GM21381 (cell line): ENCODE measurements around the gene SERBP1.
"Not testable (repeated sequence)": the region's sequence is repeated elsewhere in the genome, so short reads cannot be mapped to it uniquely, and the experiment has no call there.

Source experiments
- ATAC-seq: cut with Tn5 transposase; IDR thresholded peaks from one replicate; pipeline ENCODE4 v1.9.1; 2021; ENCODE audit warnings: mild to moderate bottlenecking, moderate library complexity; ENCODE audit not compliant: unreplicated experiment

Gene SERBP1

DNA sequence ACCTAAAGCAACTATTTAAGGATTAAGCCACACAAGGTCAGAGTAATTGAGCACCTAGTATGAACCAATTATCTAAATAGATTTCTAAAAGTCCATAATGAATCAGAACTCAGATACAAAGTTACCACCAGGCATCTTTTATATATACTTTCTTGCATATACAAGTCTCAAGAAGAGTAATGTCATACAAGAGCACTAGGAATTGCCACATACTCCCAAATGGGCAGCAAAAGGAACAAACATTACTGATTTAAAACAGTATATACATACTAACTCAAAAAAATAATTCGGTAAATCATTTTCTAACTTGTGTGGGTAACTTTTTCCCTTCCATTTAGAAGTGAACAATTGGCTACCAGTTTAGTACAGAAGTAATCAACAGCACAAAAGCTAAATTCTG lies 22.1 kb downstream of the SERBP1 start:
- ATAC-seq, result no peak

DNA sequence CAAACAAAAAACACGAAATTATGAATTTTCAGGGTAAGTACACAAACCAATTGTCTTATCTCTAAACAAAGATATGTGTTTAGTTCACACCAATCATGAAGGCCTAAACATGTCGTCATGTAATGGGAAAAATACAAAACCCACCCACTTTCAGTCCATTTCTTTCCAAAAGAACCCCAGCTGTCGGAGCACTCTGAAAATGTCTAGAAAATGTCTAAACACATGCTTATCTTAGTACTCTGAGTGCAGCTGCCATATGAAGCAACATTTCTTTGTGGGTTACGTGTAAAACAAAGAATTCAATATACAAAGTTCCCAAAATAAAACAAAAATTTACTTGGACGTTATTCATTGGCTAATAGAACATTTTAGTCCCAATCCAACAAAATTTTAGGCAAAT lies 22.7 kb downstream of the SERBP1 start:
- ATAC-seq, result no peak

- no peak for ATAC-seq
Observed at GRCh38 chr1:67405473-67406245, 24.5 kb downstream of the SERBP1 start.

GRCh38 chr1:67404212-67404620 lies 26.0 kb downstream of the SERBP1 start:
- no peak for ATAC-seq

GRCh38 chr1:67401443-67401842 lies 28.8 kb downstream of the SERBP1 start:
- no peak for ATAC-seq

- not testable (repeated sequence) for ATAC-seq
Observed at GRCh38 chr1:67400029-67400786, 30.0 kb downstream of the SERBP1 start.

DNA sequence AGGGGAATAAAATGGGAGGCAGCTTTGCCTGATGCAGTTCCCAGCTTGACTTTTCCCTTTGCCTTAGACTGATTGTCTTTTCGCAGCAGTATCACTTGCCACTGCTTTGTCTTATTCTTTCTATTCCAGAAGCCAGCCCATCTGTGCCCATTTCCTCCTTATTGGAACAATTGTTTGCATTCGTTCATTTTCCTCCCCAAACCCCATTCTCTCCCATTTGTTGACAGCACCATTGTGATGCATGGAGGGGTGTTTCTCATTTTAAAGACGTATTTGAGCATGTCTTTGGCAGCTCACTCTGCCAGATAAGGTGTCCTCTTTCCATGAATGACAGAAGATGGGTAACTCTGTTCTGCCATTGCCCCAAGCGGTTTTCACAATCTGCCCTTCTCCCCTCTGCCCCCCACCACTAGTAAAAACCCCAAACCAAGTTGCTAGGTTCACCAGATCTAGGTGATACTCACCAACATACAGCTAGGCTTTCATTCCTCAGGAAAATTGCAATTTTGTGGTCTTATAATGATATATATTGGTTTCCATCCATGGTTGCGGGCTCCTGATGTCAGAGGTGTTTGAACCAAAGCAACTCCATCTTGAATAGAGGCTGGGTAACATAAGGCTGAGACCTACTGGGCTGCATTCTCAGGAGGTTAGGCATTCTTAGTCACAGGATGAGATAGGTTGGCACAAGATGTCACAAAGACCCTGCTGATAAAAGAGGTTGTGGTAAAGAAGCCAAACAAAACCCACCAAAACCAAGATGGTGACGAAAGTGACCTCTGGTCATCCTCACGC lies 30.8 kb downstream of the SERBP1 start:
- ATAC-seq, result no peak

DNA sequence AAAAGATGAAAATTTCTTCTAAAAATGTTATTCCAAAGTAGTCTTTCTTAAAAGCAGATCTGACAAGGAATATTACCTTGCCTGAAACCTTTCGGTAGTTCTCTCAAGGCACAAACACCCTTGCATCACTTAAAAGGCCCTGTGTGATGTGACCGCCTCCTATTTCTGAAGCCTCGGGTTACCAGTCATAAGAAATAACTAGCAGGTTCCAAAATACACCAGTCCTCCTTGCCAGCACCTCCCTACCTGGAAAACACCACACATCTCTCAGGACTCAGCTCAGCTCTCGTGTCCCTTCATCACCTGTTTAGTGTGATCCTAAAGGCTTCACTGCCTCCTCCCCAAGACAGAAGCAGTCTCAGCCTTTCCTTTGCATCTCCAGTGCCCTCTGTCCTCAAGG lies 35.7 kb downstream of the SERBP1 start:
- no peak for ATAC-seq

- no peak for ATAC-seq
Observed at GRCh38 chr1:67393737-67394136, 36.5 kb downstream of the SERBP1 start.

- ATAC-seq, result no peak
Observed at GRCh38 chr1:67393240-67393639, 37.0 kb downstream of the SERBP1 start.

GRCh38 chr1:67390041-67390887 lies 39.9 kb downstream of the SERBP1 start:
- ATAC-seq, result no peak

GRCh38 chr1:67383999-67384638 lies 46.1 kb downstream of the SERBP1 start:
- no peak for ATAC-seq

DNA sequence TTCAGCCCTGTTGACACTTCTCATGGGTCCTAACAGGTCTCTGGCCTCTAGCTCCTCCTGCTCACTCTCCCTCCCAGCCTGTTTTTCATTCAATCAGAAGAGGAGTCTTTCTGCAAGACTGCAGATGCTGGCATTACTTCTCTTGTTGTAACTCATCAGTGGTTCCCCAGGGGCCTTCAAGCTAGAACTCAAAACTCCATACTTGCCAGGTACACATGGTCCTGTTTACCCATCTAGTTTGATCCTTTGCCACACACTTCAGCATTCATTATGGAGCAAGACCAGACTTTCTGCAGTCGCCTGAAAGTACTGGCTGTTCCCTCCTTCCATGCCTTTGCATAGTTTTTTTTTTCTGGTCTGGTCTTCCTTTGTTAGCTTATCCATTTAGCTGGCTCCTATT lies 47.9 kb downstream of the SERBP1 start:
- ATAC-seq, result no peak

DNA sequence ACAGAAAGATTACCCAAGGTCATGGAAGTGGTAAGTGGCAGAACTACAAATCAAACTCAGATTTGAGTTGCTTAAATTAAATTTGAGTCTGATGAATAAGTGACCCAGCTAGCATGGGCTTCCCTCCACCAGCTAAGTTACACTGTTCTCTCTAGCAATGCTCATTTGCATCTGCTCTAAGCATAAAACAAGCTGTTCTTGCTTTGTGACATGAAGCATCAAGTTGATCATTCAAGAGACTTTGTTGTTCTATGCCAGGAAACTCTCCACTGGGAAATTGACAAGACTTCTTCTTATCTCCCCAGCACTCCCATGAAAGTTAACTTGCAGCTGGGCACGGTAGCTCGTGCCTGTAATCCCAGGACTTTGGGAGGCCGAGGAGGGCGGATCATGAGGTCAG lies 49.0 kb downstream of the SERBP1 start:
- ATAC-seq, result no peak

- ATAC-seq, result no peak
Observed at GRCh38 chr1:67377253-67377652, 52.9 kb downstream of the SERBP1 start.

DNA sequence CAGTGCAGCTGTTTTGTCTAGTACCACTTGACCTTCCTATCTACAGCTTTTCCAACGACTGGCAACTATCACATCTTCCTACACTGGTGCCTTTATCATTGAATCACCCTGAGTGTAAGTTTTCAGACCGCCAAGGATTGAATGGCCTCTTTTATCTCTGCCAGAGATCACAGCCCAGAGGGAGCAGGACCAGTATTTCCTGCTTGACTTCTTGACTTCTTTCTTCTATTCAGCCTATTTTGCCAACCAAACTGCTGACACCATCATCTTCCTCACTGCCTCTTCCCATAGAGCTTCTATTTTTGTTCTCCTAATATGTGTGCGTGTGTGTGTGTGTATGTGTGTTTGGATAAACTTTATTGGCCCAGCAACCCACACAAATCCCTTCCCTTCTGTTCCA lies 53.8 kb downstream of the SERBP1 start:
- ATAC-seq, result no peak

GRCh38 chr1:67372898-67373297 lies 57.3 kb downstream of the SERBP1 start:
- no peak for ATAC-seq

DNA sequence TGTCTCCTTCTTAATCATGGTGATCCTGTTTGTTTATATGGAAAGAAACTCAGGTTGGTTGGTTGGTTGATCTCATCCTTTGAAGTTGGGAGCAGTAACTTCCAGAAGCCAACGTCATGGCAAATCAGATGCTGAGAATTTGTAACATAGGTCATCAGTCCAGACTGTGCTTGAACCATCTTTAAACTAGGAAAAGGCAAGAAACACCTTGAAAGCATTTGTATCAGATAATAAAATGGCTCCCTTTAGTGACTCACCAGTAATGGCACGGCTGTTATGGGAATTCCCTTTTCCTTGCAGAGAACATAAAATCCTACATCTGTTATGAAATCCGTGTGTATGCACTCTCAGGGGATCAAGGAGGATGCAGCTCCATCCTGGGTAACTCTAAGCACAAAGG lies 58.1 kb downstream of the SERBP1 start:
- no peak for ATAC-seq

DNA sequence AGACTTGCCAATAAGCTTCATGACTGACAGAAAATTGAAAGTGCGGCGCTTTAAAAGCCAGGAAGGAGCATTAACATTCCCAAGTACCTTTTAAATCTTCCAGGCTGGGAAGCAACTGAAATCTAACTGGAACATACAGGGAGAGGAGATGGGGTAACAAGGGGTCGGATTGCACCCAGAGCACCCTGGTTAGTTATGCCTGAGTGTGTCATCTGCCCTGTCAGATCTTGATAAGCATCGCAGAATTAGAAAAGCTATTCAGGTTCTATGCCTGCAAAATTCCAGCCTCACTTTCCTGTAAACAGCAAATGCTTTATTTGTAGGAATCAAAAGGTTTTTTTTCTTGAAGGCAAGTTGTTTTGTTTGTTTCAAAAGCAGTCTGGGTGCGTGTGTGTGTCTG lies 58.5 kb downstream of the SERBP1 start:
- ATAC-seq, result no peak

- no peak for ATAC-seq
Observed at GRCh38 chr1:67371043-67371442, 59.2 kb downstream of the SERBP1 start.
